Measurements from ENCODE around the gene FAM168B. TPM values are rescaled to one million over a fixed set of nuclear protein-coding genes. Genes with fewer than 3 reads are reported as not detected.

The FAM168B gene
- total RNA-seq, 2 experiments from 2014 or later: 62.8 to 66.6 TPM

DNA sequence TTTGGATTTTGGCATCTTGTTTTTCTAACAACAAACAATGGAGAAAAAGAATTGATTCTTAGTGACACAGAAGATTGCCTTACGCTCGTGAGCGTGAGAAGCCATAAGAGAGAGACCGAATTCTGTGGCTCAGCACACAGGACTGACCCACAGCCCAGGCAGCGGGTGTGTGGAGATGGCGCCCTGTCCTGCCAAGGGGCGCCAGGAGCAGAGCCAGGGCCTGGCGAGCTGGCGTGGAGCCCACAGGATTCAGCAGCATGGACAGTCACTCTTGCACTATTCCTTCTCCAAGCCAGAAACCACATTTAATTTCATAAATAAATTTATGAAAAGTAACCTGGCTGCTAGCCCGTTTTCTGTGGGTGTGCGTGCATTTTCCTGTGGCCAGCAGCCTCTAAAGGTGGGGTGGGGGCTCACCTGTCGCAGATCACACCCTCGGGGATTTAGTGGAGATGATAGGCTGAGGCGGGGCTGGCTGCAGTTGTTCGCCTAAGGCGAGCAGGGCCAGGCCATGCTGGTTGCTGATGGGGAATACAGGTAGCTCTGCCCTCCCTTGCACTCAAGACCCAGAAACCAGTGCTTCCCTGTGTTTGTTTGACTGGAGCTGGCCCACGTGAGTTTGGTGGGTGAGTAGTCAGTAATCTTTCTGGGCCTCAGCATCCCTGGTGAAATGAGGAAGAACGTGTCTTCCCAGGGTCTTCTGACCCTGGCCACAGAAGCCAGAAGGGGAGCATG is 46.2 kb downstream of the FAM168B start:
- ATAC-seq: no peak

DNA sequence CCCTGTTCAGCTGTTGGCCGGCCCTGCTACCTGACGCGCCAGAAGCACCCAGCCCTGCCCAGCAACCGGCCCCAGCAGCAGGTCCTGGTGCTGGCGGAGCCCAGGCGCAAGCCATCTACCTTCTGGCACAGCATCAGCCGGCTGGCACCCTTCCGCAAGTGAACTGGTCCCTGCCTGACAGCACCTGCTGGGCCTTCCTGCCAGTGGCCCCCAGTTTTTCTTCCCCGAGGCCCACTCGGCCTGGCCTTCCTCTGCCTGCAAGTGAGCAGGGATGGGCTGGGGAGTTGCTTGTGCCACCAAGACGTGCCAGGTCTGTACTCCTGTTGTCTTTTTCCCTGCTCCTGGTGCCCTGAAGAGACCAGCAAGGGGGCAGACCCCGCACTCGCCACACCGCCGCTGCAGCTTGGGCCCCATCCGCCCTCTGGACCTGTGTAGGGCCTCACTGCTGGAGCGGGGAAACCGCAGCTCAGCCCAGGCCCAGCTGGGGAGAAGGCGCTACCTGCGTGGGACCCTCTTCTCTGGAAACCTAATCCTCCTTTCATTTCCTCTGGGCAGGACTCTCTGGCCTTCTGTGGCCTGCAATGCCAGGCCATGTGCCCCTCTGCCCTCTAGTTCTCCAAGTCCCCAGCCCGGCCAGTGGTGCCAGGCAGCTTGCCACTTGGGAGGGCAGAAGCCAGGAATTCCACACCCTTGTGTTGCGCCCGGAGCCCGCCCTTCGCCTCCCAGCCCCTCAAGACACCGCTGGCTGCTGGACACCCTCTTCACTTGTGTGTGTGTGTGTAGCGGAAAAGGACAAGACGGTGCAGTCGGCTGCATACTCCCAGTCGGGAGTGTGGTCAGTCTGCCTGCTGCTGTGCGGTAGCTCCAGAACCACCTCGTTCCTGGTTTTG is 47.0 kb downstream of the FAM168B start:
- intact Hi-C loops (cut with micrococcal nuclease): no loop called here
- H3K27ac Mint-ChIP-seq: no peak overlapping the region
- CTCF ChIA-PET: no interaction called here
- TF ChIP-seq, protein P1, sequence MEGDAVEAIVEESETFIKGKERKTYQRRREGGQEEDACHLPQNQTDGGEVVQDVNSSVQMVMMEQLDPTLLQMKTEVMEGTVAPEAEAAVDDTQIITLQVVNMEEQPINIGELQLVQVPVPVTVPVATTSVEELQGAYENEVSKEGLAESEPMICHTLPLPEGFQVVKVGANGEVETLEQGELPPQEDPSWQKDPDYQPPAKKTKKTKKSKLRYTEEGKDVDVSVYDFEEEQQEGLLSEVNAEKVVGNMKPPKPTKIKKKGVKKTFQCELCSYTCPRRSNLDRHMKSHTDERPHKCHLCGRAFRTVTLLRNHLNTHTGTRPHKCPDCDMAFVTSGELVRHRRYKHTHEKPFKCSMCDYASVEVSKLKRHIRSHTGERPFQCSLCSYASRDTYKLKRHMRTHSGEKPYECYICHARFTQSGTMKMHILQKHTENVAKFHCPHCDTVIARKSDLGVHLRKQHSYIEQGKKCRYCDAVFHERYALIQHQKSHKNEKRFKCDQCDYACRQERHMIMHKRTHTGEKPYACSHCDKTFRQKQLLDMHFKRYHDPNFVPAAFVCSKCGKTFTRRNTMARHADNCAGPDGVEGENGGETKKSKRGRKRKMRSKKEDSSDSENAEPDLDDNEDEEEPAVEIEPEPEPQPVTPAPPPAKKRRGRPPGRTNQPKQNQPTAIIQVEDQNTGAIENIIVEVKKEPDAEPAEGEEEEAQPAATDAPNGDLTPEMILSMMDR (IDR thresholded peaks at IDR 0.05): no peak
- H3K4me3 Mint-ChIP-seq: no peak overlapping the region
- DNase-seq (no peak), ATAC-seq (no peak)
- peaks cover 18% of the 10 kb centered on the region for H3K36me3 Mint-ChIP-seq (ENCODE audit: low read depth)
- H3K27me3 Mint-ChIP-seq: no peaks in the 10 kb centered on the region
- POLR2A ChIA-PET: interaction anchor here (0.8 to 1.2 kb wide), 2 partner anchors 10 to 57 kb away, joined by 3 read pairs; no protein-coding TSS in a partner anchor
- peaks cover 12% of the 10 kb centered on the region for H3K4me1 Mint-ChIP-seq (ENCODE audit: low read depth)
- no peaks in the 10 kb centered on the region for H3K9me3 Mint-ChIP-seq

More for the DNA sequence above, 46.2 kb downstream of the FAM168B start:
- no peak for DNase-seq
- H3K9me3 Mint-ChIP-seq: no peaks in the 10 kb centered on the region
- no peak overlapping the region for H3K27ac Mint-ChIP-seq
- H3K27me3 Mint-ChIP-seq: no peaks in the 10 kb centered on the region
- POLR2A ChIA-PET: no interaction called here
- H3K4me1 Mint-ChIP-seq (ENCODE audit: low read depth): peaks cover 4% of the 10 kb centered on the region
- H3K36me3 Mint-ChIP-seq (ENCODE audit: low read depth): peaks cover 24% of the 10 kb centered on the region
- intact Hi-C loops (cut with micrococcal nuclease): no loop called here
- TF ChIP-seq, protein P1 (IDR thresholded peaks at IDR 0.05): no peak
- CTCF ChIA-PET: no interaction called here
- H3K4me3 Mint-ChIP-seq: no peak overlapping the region

GRCh38 chr2:131045286-131046027 is 47.8 kb downstream of the FAM168B start:
- TF ChIP-seq, protein P1 (IDR thresholded peaks at IDR 0.05): no peak
- Mint-ChIP-seq H3K27me3 (no peaks in the 10 kb centered on the region), H3K4me3 (no peak overlapping the region), H3K27ac (no peak overlapping the region), H3K9me3 (no peaks in the 10 kb centered on the region), H3K4me1 (ENCODE audit: low read depth) (peaks cover 21% of the 10 kb centered on the region), H3K36me3 (ENCODE audit: low read depth) (peaks cover 15% of the 10 kb centered on the region)
- ATAC-seq (no peak), DNase-seq (no peak)
- intact Hi-C loops (cut with micrococcal nuclease): no loop called here
- POLR2A ChIA-PET: interaction anchor here (0.8 to 1.2 kb wide), 2 partner anchors 11 to 58 kb away, joined by 3 read pairs; no protein-coding TSS in a partner anchor
- CTCF ChIA-PET: no interaction called here

DNA sequence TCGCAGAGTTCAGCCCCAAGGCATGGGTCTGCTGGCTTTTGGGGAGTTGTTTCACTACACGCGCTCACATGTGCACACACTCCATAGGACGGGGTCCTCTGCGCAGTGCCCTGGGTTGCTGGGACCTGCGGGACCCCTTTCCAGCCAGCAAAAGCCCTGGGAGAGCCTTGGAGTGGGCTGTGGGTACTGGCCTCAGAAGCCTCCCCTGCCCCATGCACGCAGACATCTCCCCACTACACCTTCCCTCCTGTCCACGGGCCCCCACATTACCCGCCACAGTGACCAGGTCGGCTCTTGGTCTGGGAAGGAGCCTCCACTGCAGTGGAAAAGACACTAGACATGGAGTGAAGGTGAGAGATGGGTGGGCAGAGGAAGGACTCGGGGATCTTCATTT is 48.5 kb downstream of the FAM168B start:
- Mint-ChIP-seq H3K4me1 (ENCODE audit: low read depth) (peaks cover 26% of the 10 kb centered on the region), H3K27ac (no peak overlapping the region), H3K4me3 (no peak overlapping the region), H3K9me3 (no peaks in the 10 kb centered on the region), H3K27me3 (no peaks in the 10 kb centered on the region), H3K36me3 (ENCODE audit: low read depth) (peaks cover 10% of the 10 kb centered on the region)
- ATAC-seq (no peak), DNase-seq (no peak)
- CTCF ChIA-PET: no interaction called here
- intact Hi-C loops (cut with micrococcal nuclease): no loop called here
- TF ChIP-seq, protein P1 (IDR thresholded peaks at IDR 0.05): no peak
- POLR2A ChIA-PET: no interaction called here

All from activated CD8-positive, alpha-beta T cell treated with anti-CD3 and anti-CD28 coated beads for 36 hours (primary cell).